NCI-H524 (cell line): ENCODE results near the gene AFDN.
A peak's percentile ranks its signal among the peaks of the same experiment; 100 is the strongest.

Experiments
- DNase-seq, 2 experiments: peaks; one replicate each; lab custom pipeline; 2025; lab: John Stamatoyannopoulos, UW

The AFDN gene

GRCh38 chr6:167927246-167927645, 100.5 kb downstream of the AFDN start:
- DNase-seq = no peak

- DNase-seq = no peak
Observed at GRCh38 chr6:167928111-167928510, 101.4 kb downstream of the AFDN start.

- DNase-seq = no peak
Observed at GRCh38 chr6:167930295-167930694, 103.6 kb downstream of the AFDN start.

GRCh38 chr6:167932468-167933276, 106.0 kb downstream of the AFDN start:
- no peak for DNase-seq

GRCh38 chr6:167933290-167933689, 106.6 kb downstream of the AFDN start:
- DNase-seq = no peak

- DNase-seq = no peak
Observed at GRCh38 chr6:167933847-167934246, 107.1 kb downstream of the AFDN start.

GRCh38 chr6:167934426-167934864, 107.7 kb downstream of the AFDN start:
- DNase-seq = no peak

- DNase-seq = no peak
Observed at GRCh38 chr6:167936051-167936450, 109.3 kb downstream of the AFDN start.

- no peak for DNase-seq
Observed at GRCh38 chr6:167937301-167937700, 110.6 kb downstream of the AFDN start.

- DNase-seq = no peak
Observed at GRCh38 chr6:167937948-167938911, 111.5 kb downstream of the AFDN start.

GRCh38 chr6:167941822-167942221, 115.1 kb downstream of the AFDN start:
- DNase-seq = no peak

GRCh38 chr6:167944130-167944529, 117.4 kb downstream of the AFDN start:
- DNase-seq = no peak

- no peak for DNase-seq
Observed at GRCh38 chr6:167946007-167946406, 119.3 kb downstream of the AFDN start.

- no peak for DNase-seq
Observed at GRCh38 chr6:167946604-167947003, 119.9 kb downstream of the AFDN start.

GRCh38 chr6:167947716-167948115, 121.0 kb downstream of the AFDN start:
- no peak for DNase-seq

- DNase-seq = no peak
Observed at GRCh38 chr6:167948716-167949115, 122.0 kb downstream of the AFDN start.

- DNase-seq = no peak
Observed at GRCh38 chr6:167949121-167949684, 122.5 kb downstream of the AFDN start.

- DNase-seq = peak in 1 of 2 experiments; percentile 5
Observed at GRCh38 chr6:167951781-167952511, 125.2 kb downstream of the AFDN start.

GRCh38 chr6:167952512-167952859, 125.8 kb downstream of the AFDN start:
- DNase-seq = no peak

GRCh38 chr6:167953551-167953950, 126.8 kb downstream of the AFDN start:
- no peak for DNase-seq

GRCh38 chr6:167954151-167954550, 127.4 kb downstream of the AFDN start:
- DNase-seq = no peak

- DNase-seq = no peak
Observed at GRCh38 chr6:167956491-167956890, 129.8 kb downstream of the AFDN start.
